Measurements from ENCODE around the gene CST7.

- no peak for TF ChIP-seq CTCF (conservative IDR thresholded peaks at IDR 0.05; ENCODE audit: low read length)
- TF ChIP-seq EZH2phosphoT487 (IDR thresholded peaks at IDR 0.05; ENCODE audit: borderline replicate concordance), result no peak
Observed at GRCh38 chr20:24984961-24985640, 36.0 kb downstream of the CST7 start.
